Osteocyte (in vitro differentiated cells): ENCODE data around the gene CORO7. TPM values are rescaled to one million over a fixed set of nuclear protein-coding genes. Genes with fewer than 3 reads are reported as not detected.
A peak's percentile ranks its signal among the peaks of the same experiment; 100 is the strongest.

Experiments
- DNase-seq: peaks from one replicate; pipeline ENCODE4 v3.0.0; 2021; ENCODE audit warnings: mixed read lengths; ENCODE audit not compliant: unreplicated experiment; ENCODE audit errors: extremely low spot score
- H3K27ac Mint-ChIP-seq: one replicate; pipeline ENCODE4 v1.8.0; 2021; ENCODE audit warnings: mild to moderate bottlenecking, mixed read lengths; ENCODE audit not compliant: unreplicated experiment
- H3K27me3 Mint-ChIP-seq: one replicate; pipeline ENCODE4 v1.8.0; 2021; ENCODE audit warnings: mixed read lengths; ENCODE audit not compliant: unreplicated experiment
- H3K36me3 Mint-ChIP-seq: one replicate; pipeline ENCODE4 v1.8.0; 2021; ENCODE audit warnings: mixed read lengths; ENCODE audit not compliant: unreplicated experiment
- H3K4me1 Mint-ChIP-seq: one replicate; pipeline ENCODE4 v1.8.0; 2021; ENCODE audit warnings: mixed read lengths; ENCODE audit not compliant: unreplicated experiment
- H3K4me3 Mint-ChIP-seq: one replicate; pipeline ENCODE4 v1.8.0; 2021; ENCODE audit warnings: mild to moderate bottlenecking, moderate library complexity, mixed read lengths; ENCODE audit not compliant: unreplicated experiment
- H3K9me3 Mint-ChIP-seq: one replicate; pipeline ENCODE4 v1.8.0; 2021; ENCODE audit warnings: mixed read lengths; ENCODE audit not compliant: unreplicated experiment
- total RNA-seq: library from RNA; stranded (reverse); gene quantifications from 2 replicates; pipeline ENCODE4 v1.2.1, GENCODE V29; 2021
- TF ChIP-seq, protein P1 (sequence below): fragments of 200-600 bp; sonication (generic); IDR thresholded peaks from 2 replicates; pipeline ENCODE4 v1.5.0; 2021; ENCODE audit warnings: antibody characterized with exemption, mild to moderate bottlenecking, moderate library complexity

CORO7 gene
- total RNA-seq, 1 donor from 2014 or later = 40.1 TPM

DNA sequence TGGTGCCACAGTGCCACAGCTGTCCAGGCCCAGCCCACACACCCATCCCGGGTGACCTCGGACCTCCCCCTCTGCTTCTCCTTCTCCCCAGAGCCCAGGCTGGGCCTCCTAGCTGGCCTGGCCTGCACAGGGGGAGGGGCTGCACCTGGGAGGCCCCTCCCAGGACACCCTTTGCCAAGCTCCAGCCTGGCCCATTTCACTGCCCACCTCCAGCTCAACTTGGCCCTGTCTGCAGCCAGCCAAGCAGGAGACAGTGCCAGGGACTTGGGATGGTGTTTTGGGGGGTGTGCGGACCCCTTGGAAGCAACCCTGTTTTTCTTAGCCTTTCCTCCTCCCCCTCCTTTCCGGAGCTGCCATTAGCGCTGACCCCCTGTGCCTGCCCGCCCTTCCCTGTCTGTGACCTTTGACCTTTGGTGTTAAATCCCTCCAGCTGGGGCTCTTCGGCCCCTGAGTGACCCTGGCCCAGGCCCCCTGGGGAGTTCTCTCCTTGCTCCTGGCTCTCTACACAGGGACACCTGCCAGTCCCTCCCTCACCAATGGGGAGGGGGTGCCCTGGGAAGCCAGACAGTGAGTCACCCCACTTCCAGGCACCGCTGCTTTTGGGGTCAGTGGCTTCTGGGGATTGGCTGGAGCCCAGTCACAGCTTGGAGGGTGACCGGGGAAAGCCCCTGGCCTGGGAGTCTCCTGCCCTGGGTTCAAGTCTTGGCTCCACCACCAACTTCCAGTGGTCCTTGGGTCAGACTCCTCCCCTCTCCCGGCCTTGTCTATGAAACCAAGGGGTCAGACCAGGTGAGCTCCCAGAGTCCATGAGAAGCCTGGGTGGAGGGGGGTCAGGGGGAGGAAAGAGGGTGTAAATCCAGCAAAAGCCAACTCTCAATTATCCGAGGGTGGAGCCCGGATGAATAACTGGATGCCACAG, 98.6 kb downstream of the CORO7 start:
- TF ChIP-seq, protein P1, sequence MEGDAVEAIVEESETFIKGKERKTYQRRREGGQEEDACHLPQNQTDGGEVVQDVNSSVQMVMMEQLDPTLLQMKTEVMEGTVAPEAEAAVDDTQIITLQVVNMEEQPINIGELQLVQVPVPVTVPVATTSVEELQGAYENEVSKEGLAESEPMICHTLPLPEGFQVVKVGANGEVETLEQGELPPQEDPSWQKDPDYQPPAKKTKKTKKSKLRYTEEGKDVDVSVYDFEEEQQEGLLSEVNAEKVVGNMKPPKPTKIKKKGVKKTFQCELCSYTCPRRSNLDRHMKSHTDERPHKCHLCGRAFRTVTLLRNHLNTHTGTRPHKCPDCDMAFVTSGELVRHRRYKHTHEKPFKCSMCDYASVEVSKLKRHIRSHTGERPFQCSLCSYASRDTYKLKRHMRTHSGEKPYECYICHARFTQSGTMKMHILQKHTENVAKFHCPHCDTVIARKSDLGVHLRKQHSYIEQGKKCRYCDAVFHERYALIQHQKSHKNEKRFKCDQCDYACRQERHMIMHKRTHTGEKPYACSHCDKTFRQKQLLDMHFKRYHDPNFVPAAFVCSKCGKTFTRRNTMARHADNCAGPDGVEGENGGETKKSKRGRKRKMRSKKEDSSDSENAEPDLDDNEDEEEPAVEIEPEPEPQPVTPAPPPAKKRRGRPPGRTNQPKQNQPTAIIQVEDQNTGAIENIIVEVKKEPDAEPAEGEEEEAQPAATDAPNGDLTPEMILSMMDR = no peak
- no peaks in the 10 kb centered on the region for H3K27me3 Mint-ChIP-seq
- H3K27ac Mint-ChIP-seq = peak overlapping the region; percentile 82
- H3K9me3 Mint-ChIP-seq = no peaks in the 10 kb centered on the region
- peaks cover 50% of the 10 kb centered on the region for H3K4me1 Mint-ChIP-seq
- DNase-seq = peak; percentile 86
- H3K4me3 Mint-ChIP-seq = peak overlapping the region; percentile 84
- H3K36me3 Mint-ChIP-seq = no peaks in the 10 kb centered on the region

DNA sequence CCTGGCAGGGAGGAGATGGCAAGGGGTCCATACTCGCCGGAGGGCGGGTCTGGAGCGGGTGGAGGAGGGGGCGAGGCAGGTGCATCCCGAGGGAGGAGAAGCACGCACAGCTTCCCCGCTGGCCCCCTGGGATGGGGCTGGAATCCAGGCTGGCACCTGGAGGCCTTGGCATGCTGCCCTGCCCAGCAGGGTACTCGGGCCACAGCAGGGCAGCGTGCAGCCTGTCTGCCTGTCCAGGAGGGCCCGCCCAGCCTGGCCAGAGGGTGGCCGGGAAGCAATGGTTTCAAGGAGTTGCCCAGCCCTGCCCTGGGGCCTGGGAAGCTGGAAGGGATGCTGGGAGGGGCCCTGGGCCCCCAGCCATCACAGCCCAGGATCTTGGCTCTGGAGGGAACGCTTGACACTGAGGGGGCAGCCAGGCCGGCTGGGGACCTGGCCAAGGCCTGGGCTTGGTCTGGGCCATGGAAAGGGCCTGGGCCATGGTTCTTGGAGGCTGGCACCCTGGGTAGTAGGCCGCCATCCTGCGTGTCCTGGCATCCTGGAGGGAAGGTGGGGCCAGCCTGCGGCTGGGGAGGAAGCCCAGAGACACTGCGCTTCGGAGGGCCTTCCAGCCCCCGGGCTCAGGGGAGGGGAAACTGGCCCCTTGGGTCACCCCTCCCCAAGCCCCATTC, 99.4 kb downstream of the CORO7 start:
- Mint-ChIP-seq H3K27ac (peak overlapping the region; percentile 68), H3K4me3 (peak overlapping the region; percentile 84), H3K4me1 (peaks cover 47% of the 10 kb centered on the region), H3K36me3 (no peaks in the 10 kb centered on the region), H3K9me3 (no peaks in the 10 kb centered on the region), H3K27me3 (no peaks in the 10 kb centered on the region)
- TF ChIP-seq, protein P1 = no peak
- peak; percentile 92 for DNase-seq

DNA sequence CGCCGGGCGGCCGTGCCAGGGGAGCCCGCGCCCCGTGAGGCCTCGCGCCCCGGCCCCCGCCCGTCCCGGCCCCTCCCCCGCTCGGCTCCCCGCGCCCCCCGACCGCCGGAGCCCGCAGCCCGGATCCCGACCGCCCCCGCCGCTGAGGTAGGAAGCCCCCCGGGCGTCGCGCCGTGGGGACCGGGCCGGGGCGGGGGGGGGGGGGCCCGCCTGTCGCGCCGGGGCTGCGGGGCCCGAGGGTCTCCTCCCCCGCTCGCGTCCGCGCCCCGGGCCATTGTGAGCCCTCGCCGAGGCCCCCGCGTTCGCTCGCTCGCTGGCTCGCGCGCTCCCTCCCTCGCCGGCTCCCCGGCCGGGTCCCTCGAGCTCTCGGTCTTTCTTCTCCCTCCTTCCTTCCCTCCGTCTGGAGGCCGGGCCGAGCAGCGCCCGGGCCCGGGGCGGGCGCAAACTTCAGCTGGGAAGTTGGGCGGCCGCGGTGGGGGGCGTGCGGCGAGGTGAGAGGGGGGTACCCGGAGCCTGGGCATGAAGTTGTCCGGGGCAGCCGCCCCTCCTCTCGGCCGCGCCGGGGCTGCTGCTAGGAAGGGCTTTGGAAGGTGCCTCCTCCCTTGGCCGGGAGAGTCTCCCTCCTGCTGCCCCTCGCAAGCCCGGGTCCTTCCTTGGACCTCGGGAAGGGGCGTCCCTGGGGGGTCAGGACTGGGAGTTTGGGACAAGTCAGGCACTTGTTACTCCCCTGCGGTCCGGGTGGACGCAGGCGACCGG, 100.1 kb downstream of the CORO7 start:
- no peaks in the 10 kb centered on the region for H3K9me3 Mint-ChIP-seq
- peak overlapping the region; percentile 84 for H3K4me3 Mint-ChIP-seq
- peak overlapping the region; percentile 68 for H3K27ac Mint-ChIP-seq
- peaks cover 45% of the 10 kb centered on the region for H3K4me1 Mint-ChIP-seq
- H3K27me3 Mint-ChIP-seq = no peaks in the 10 kb centered on the region
- no peaks in the 10 kb centered on the region for H3K36me3 Mint-ChIP-seq
- TF ChIP-seq, protein P1 = no peak
- DNase-seq = peak; percentile 86

DNA sequence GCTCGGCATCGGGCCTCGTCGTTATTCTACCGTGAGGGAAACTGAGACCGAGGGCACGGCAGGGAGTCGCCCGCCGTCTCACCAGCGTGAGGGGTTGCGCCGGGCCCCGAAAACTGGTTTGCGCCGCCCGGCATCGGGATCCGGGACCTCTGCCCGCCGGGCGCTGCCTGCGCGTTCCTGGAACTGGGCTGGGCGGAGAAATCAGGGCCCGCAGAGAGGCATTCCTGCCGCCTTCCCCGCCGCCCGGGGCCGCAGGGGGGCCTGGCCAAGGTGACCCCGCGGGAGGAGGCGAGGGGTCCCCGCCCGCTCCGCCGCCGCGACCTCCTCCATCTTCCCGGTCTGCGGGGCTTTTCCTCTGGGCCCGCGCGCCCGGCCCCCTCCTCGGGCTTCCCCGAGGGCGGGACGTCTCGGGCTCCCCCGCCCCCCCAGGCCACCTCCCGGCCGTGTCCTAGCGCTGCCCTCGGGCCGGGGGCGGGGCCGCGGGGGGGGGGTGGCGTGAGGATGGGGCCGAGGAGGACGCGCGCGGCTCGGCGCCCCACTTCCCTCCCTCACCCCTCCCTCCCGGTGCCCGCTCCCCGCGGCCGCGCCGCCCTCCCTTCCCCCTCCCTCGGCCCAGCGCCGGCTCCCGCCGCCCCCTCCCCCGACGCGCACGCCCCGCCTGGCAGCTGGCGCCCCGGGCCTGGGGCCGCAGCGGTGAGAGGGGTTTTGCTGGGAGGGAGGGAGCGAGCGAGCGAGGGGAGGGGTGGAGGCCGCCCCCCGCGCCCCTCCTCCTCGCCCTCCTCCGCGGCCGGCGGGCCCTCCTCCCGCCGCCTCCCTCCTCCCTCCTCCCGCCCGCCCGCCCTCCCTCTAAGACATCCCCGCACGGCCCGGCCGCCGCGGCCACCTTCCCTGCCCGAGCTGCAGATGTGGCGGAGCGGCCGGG, 100.9 kb downstream of the CORO7 start, which contains the start of gene GLIS2:
GLIS2 (plus strand) TSS at position 882 of the 922 bp plus-strand sequence. CDS start 16,214 bp downstream, outside the sequence.
- no peaks in the 10 kb centered on the region for H3K9me3 Mint-ChIP-seq
- H3K4me1 Mint-ChIP-seq = peaks cover 48% of the 10 kb centered on the region
- H3K4me3 Mint-ChIP-seq = peak within 1 kb of the TSS; percentile 84
- H3K27ac Mint-ChIP-seq = peak within 1 kb of the TSS; percentile 96
- no peaks in the 10 kb centered on the region for H3K27me3 Mint-ChIP-seq
- TF ChIP-seq, protein P1 = no peak
- peak; percentile 93 for DNase-seq
- H3K36me3 Mint-ChIP-seq = no peaks in the 10 kb centered on the region
